Tibial nerve (tissue), 4 donors: ENCODE measurements around the gene CELA2B.

Experiments used
- CTCF ChIP-seq, 5 experiments: fragments of 200-600 bp in 3 of 5; fragments of 450-650 bp in 2 of 5; sonication (generic) in 3 of 5; IDR thresholded peaks; one replicate each; pipeline ENCODE4 v1.5.1; 2016 to 2019; ENCODE audit warnings: antibody characterized with exemption in 5 of 5, mild to moderate bottlenecking in 3 of 5, moderate library complexity in 2 of 5
- EP300 ChIP-seq, 2 donors: sonication (generic); formaldehyde crosslinking; IDR thresholded peaks; one replicate each; pipeline ENCODE4 v1.6.1; 2017; ENCODE audit warnings: antibody characterized with exemption in 2 of 2, mild to moderate bottlenecking in 1 of 2
- POLR2A ChIP-seq, 2 donors: fragments of 450-650 bp; IDR thresholded peaks; one replicate each; pipeline ENCODE4 v1.6.1; 2017; ENCODE audit warnings: antibody characterized with exemption in 2 of 2, mild to moderate bottlenecking in 2 of 2, moderate library complexity in 2 of 2

GRCh38 chr1:15540186-15540585 lies 64.3 kb downstream of the CELA2B start:
- no peak for TF ChIP-seq CTCF (IDR thresholded peaks at IDR 0.05)
- no peak for TF ChIP-seq POLR2A (IDR thresholded peaks at IDR 0.05)
- no peak for TF ChIP-seq EP300 (IDR thresholded peaks at IDR 0.05)
